ENCODE data around the gene STARD5.

Gene STARD5

GRCh38 chr15:81312790-81313543 lies 11.0 kb downstream of the STARD5 start:
- TF ChIP-seq CTCF (IDR thresholded peaks at IDR 0.05; ENCODE audit: borderline replicate concordance, insufficient read depth, low read depth, low read length), result no peak
- H3K4me3 ChIP-seq (ENCODE audit: low read depth, low read length), result no peak overlapping the region

- TF ChIP-seq CTCF (IDR thresholded peaks at IDR 0.05; ENCODE audit: borderline replicate concordance, insufficient read depth, low read depth, low read length), result no peak
- no peak overlapping the region for H3K4me3 ChIP-seq (ENCODE audit: low read depth, low read length)
Observed at GRCh38 chr15:81311752-81312464, 12.0 kb downstream of the STARD5 start.

GRCh38 chr15:81310480-81310879 lies 13.5 kb downstream of the STARD5 start:
- no peak for TF ChIP-seq CTCF (IDR thresholded peaks at IDR 0.05; ENCODE audit: borderline replicate concordance, insufficient read depth, low read depth, low read length)

GRCh38 chr15:81309647-81310450 lies 14.1 kb downstream of the STARD5 start:
- no peak overlapping the region for H3K4me3 ChIP-seq (ENCODE audit: low read depth, low read length)
- no peak for TF ChIP-seq CTCF (IDR thresholded peaks at IDR 0.05; ENCODE audit: borderline replicate concordance, insufficient read depth, low read depth, low read length)

More at GRCh38 chr15:81310480-81310879, 13.5 kb downstream of the STARD5 start:
- H3K4me3 ChIP-seq (ENCODE audit: low read depth, low read length), result no peak overlapping the region

GRCh38 chr15:81308260-81308659 lies 15.7 kb downstream of the STARD5 start:
- TF ChIP-seq CTCF (IDR thresholded peaks at IDR 0.05; ENCODE audit: borderline replicate concordance, insufficient read depth, low read depth, low read length), result no peak
- no peak overlapping the region for H3K4me3 ChIP-seq (ENCODE audit: low read depth, low read length)

- H3K4me3 ChIP-seq (ENCODE audit: low read depth, low read length), result no peak overlapping the region
- TF ChIP-seq CTCF (IDR thresholded peaks at IDR 0.05; ENCODE audit: borderline replicate concordance, insufficient read depth, low read depth, low read length), result no peak
Observed at GRCh38 chr15:81304226-81304625, 19.7 kb downstream of the STARD5 start.

All from GM12875 (cell line).